GM21526 (cell line): ENCODE data around the gene CREB3L1.
A peak's percentile ranks its signal among the peaks of the same experiment; 100 is the strongest.

Experiments used
- ATAC-seq: cut with Tn5 transposase; IDR thresholded peaks from one replicate; pipeline ENCODE4 v1.9.1; 2021; ENCODE audit warnings: moderate library complexity; ENCODE audit not compliant: unreplicated experiment, low FRiP score

CREB3L1 gene

GRCh38 chr11:46361283-46362155 lies 84.1 kb downstream of the CREB3L1 start:
- ATAC-seq: peak; percentile 74

GRCh38 chr11:46362156-46363030 lies 84.9 kb downstream of the CREB3L1 start:
- no peak for ATAC-seq

GRCh38 chr11:46363031-46363407 lies 85.6 kb downstream of the CREB3L1 start:
- ATAC-seq: no peak

- no peak for ATAC-seq
Measured at GRCh38 chr11:46363455-46364005, 86.1 kb downstream of the CREB3L1 start.

GRCh38 chr11:46364056-46364455 lies 86.6 kb downstream of the CREB3L1 start:
- no peak for ATAC-seq

GRCh38 chr11:46364791-46365190 lies 87.3 kb downstream of the CREB3L1 start:
- no peak for ATAC-seq

- ATAC-seq: no peak
Measured at GRCh38 chr11:46366260-46366659, 88.8 kb downstream of the CREB3L1 start.

- ATAC-seq: no peak
Measured at GRCh38 chr11:46366661-46367161, 89.2 kb downstream of the CREB3L1 start.

- no peak for ATAC-seq
Measured at GRCh38 chr11:46367244-46367915, 89.9 kb downstream of the CREB3L1 start.

GRCh38 chr11:46367916-46368267 lies 90.4 kb downstream of the CREB3L1 start:
- ATAC-seq: no peak

GRCh38 chr11:46369458-46370152 lies 92.1 kb downstream of the CREB3L1 start:
- no peak for ATAC-seq

GRCh38 chr11:46370253-46370652 lies 92.8 kb downstream of the CREB3L1 start:
- no peak for ATAC-seq
